AG04449 (cell line): ENCODE data around the gene VAMP8.
"Not testable (repeated sequence)": the region's sequence is repeated elsewhere in the genome, so short reads cannot be mapped to it uniquely, and the experiment has no call there.

ENCODE experiments used
- CTCF ChIA-PET: fragments of 350-600 bp; formaldehyde crosslinking; extraction: SDS; loops from one replicate; lab custom pipeline; 2021; ENCODE audit warnings: antibody characterized with exemption; lab: Yijun Ruan, JAX
- POLR2A ChIA-PET: fragments of 400-600, 350-600 bp; formaldehyde crosslinking; extraction: SDS; loops from one replicate; lab custom pipeline; 2020; ENCODE audit warnings: antibody characterized with exemption, inconsistent platforms; lab: Yijun Ruan, JAX
- DNase-seq: peaks from one replicate; pipeline ENCODE4 v3.0.0-alpha.2; 2010; ENCODE audit warnings: low read depth, low spot score
- H3K4me3 ChIP-seq: 2 replicates; pipeline ENCODE4 v1.5.1; 2011; ENCODE audit warnings: low read depth, mild to moderate bottlenecking, control low read depth, low read length
- CTCF ChIP-seq: IDR thresholded peaks from one replicate; pipeline ENCODE4 v1.5.1; 2011; ENCODE audit warnings: mild to moderate bottlenecking, moderate library complexity, low read length, control low read depth, inconsistent platforms; ENCODE audit not compliant: insufficient read depth; ENCODE audit errors: missing control alignments

VAMP8 gene

GRCh38 chr2:85600951-85601770 lies 23.8 kb downstream of the VAMP8 start:
- peak overlapping the region; percentile 99 for H3K4me3 ChIP-seq
- POLR2A ChIA-PET, result interaction anchor here (0.5 to 3.8 kb wide), 4 partner anchors 11 to 62 kb away, joined by 3 to 15 read pairs (median 4); partner anchors contain the start of genes C2orf68 and MAT2A
- DNase-seq, result no peak
- CTCF ChIA-PET, result interaction anchor here (1.0 to 1.3 kb wide), 2 partner anchors 50 to 180 kb away, joined by 4 read pairs; no protein-coding TSS in a partner anchor
- TF ChIP-seq CTCF, result no peak

- ChIA-PET CTCF (interaction anchor here (1.3 kb wide), 1 partner anchor 51 kb away, joined by 4 read pairs; no protein-coding TSS in a partner anchor), POLR2A (interaction anchor here (1.2 to 3.8 kb wide), 3 partner anchors 10 to 52 kb away, joined by 4 to 15 read pairs (median 5); partner anchors contain the start of gene C2orf68)
- no peak for DNase-seq
- no peak for TF ChIP-seq CTCF
- H3K4me3 ChIP-seq, result peak overlapping the region; percentile 99
Measured at GRCh38 chr2:85601771-85602475, 24.5 kb downstream of the VAMP8 start.

- POLR2A ChIA-PET, result interaction anchor here (0.9 to 3.8 kb wide), 5 partner anchors 9 to 53 kb away, joined by 4 to 15 read pairs (median 5); partner anchors contain the start of gene C2orf68
- DNase-seq, result no peak
- TF ChIP-seq CTCF, result peak; percentile 62
- CTCF ChIA-PET, result interaction anchor here (0.8 to 1.5 kb wide), 2 partner anchors 8 to 13 kb away, joined by 4 read pairs; no protein-coding TSS in a partner anchor
- peak within 1 kb of the TSS; percentile 99 for H3K4me3 ChIP-seq
Measured at GRCh38 chr2:85602476-85603234, 25.3 kb downstream of the VAMP8 start, which contains the start of gene TMEM150A. Gene TMEM150A (minus strand): TSS chr2:85602698. CDS start chr2:85601948, 750 bp downstream.

- H3K4me3 ChIP-seq, DNase-seq: not testable (repeated sequence)
- ChIA-PET CTCF (interaction anchor here (1.3 to 3.2 kb wide), 6 partner anchors 18 to 184 kb away, joined by 3 to 15 read pairs (median 6); partner anchors contain the start of gene MAT2A), POLR2A (interaction anchor here (2.8 kb wide), 1 partner anchor 9 kb away, joined by 11 read pairs; the partner anchor contains the start of gene RNF181)
Measured at GRCh38 chr2:85604133-85604444, 26.7 kb downstream of the VAMP8 start.

- POLR2A ChIA-PET, result interaction anchor here (1.1 to 2.8 kb wide), 4 partner anchors 9 to 186 kb away, joined by 3 to 11 read pairs (median 6); partner anchors contain the start of genes MAT2A, RNF181 and SH2D6
- no peak for TF ChIP-seq CTCF
- CTCF ChIA-PET, result interaction anchor here (0.8 to 3.2 kb wide), 10 partner anchors 9 to 184 kb away, joined by 3 to 15 read pairs (median 4); partner anchors contain the start of genes MAT2A and RNF181
- no peak for DNase-seq
- no peak overlapping the region; the same call in 1 of the 2 replicates for H3K4me3 ChIP-seq
Measured at GRCh38 chr2:85604568-85605339, 27.4 kb downstream of the VAMP8 start.
